K562 (cell line): ENCODE data around the gene DNAH3. TPM values are rescaled to one million over a fixed set of nuclear protein-coding genes. Genes with fewer than 3 reads are reported as not detected.

Experiments used
- ATAC-seq: fragments of 200-7000 bp; cut with Tn5 transposase; 3 replicates; pipeline ENCODE4 v1.9.1; 2020; ENCODE audit warnings: moderate library complexity
- BruUV-seq: library from RNA; stranded (reverse); fragments of 400-500 nt; replicated peaks from 2 replicates; lab custom pipeline; 2021; lab: Mats Ljungman, UMichigan
- CTCF ChIA-PET: fragments of 300-600 bp; formaldehyde crosslinking; extraction: SDS; loops from one replicate; lab custom pipeline; 2021; ENCODE audit warnings: low intra/inter-chr PET ratio; lab: Yijun Ruan, JAX
- POLR2A ChIA-PET: fragments of 300-600, 350-650 bp; sonication (Branson Sonifier 250); formaldehyde crosslinking; extraction: SDS; loops from one replicate; lab custom pipeline; 2021; ENCODE audit warnings: antibody characterized with exemption, inconsistent platforms; lab: Yijun Ruan, JAX
- DNase-seq, 4 experiments: peaks; one replicate each; pipeline versions ENCODE4 v3.0.0 to v3.0.0-alpha.2; 2011 to 2018; ENCODE audit warnings: low spot score in 3 of 4, mixed read lengths in 3 of 4; ENCODE audit errors: extremely low read depth in 1 of 4
- FAIRE-seq: peaks from 2 replicates; lab custom pipeline; 2011; peaks lifted over from hg19 to GRCh38; lab: Jason Lieb, UNC
- H2AFZ ChIP-seq: 2 replicates; pipeline ENCODE4 v1.6.0; 2011; ENCODE audit warnings: low read depth, low read length, control low read depth, inconsistent platforms
- H3K27ac ChIP-seq: fragments of 200-600 bp; 3 replicates; pipeline ENCODE4 v1.8.0; 2011; ENCODE audit warnings: low read depth, mild to moderate bottlenecking, control low read depth, inconsistent platforms, low read length, moderate library complexity, mixed read lengths; ENCODE audit errors: extremely low read depth
- H3K27me3 ChIP-seq, 2 experiments: fragments of 300-600 bp in 1 of 2; 2 replicates in 1 of 2; 3 replicates in 1 of 2; pipeline versions ENCODE4 v1.6.0 to v1.8.0; 2011; ENCODE audit warnings: inconsistent platforms in 2 of 2, low read length in 2 of 2, mild to moderate bottlenecking in 1 of 2, mixed read lengths in 1 of 2, moderate library complexity in 1 of 2; ENCODE audit not compliant: control insufficient read depth in 2 of 2, insufficient read depth in 2 of 2
- H3K36me3 ChIP-seq: fragments of 300-600 bp; 3 replicates; pipeline ENCODE4 v1.8.0; 2011; ENCODE audit warnings: mild to moderate bottlenecking, low read length, inconsistent platforms; ENCODE audit not compliant: control insufficient read depth, insufficient read depth
- H3K4me1 ChIP-seq, 2 experiments: fragments of 200-600 bp in 1 of 2; replicated peaks in 1 of 2; 2 replicates in 1 of 2; 3 replicates in 1 of 2; pipeline versions ENCODE4 v1.5.1 to v1.8.0; 2011; ENCODE audit warnings: inconsistent platforms in 2 of 2, low read length in 2 of 2, mild to moderate bottlenecking in 1 of 2, mixed read lengths in 1 of 2, moderate library complexity in 1 of 2; ENCODE audit not compliant: control insufficient read depth in 2 of 2, insufficient read depth in 2 of 2
- H3K4me2 ChIP-seq: 2 replicates; pipeline ENCODE4 v1.6.1; 2011; ENCODE audit warnings: low read length, control low read depth, inconsistent platforms, mixed read lengths; ENCODE audit not compliant: insufficient read depth
- H3K4me3 ChIP-seq: fragments of 200-600 bp; sonication (generic), shearing (Covaris generic); 2 replicates; pipeline ENCODE4 v1.5.1; 2016; ENCODE audit warnings: control low read depth, inconsistent platforms
- H3K79me2 ChIP-seq: fragments of 200-600 bp; 3 replicates; pipeline ENCODE4 v1.8.0; 2011; ENCODE audit warnings: low read length, inconsistent platforms; ENCODE audit not compliant: control insufficient read depth, insufficient read depth
- H3K9ac ChIP-seq, 2 experiments: 2 replicates each; pipeline versions ENCODE4 v1.6.0 to v1.6.1; 2011; ENCODE audit warnings: low read depth in 2 of 2, low read length in 2 of 2, control low read depth in 1 of 2, inconsistent platforms in 1 of 2, mild to moderate bottlenecking in 1 of 2, mixed read lengths in 1 of 2; ENCODE audit not compliant: insufficient read depth in 1 of 2
- H3K9me1 ChIP-seq: one replicate; pipeline ENCODE4 v1.6.0; 2011; ENCODE audit warnings: inconsistent platforms, mild to moderate bottlenecking, low read length, moderate library complexity; ENCODE audit not compliant: control insufficient read depth, insufficient read depth
- H3K9me3 ChIP-seq: replicated peaks from 2 replicates; pipeline ENCODE4 v1.5.1; 2011; ENCODE audit warnings: low read depth, low read length, inconsistent platforms; ENCODE audit not compliant: control insufficient read depth, insufficient read depth
- H4K20me1 ChIP-seq: replicated peaks from 2 replicates; pipeline ENCODE4 v1.6.1; 2011; ENCODE audit warnings: low read length, inconsistent platforms, mixed read lengths; ENCODE audit not compliant: control insufficient read depth, insufficient read depth
- BHLHE40 ChIP-seq: IDR thresholded peaks from 2 replicates; pipeline ENCODE4 v1.6.1; 2011; ENCODE audit warnings: low read length, improper control_type of control experiment
- CHD1 ChIP-seq: fragments of 200-600 bp; sonication (generic); IDR thresholded peaks from one replicate; pipeline ENCODE4 v1.6.1; 2012; ENCODE audit warnings: mild to moderate bottlenecking, moderate library complexity, low read length, inconsistent platforms
- GABPA ChIP-seq: fragments of 200-800 bp; sonication (Bioruptor generic); conservative IDR thresholded peaks from 2 replicates; pipeline ENCODE4 v1.6.1; 2016; ENCODE audit warnings: low read depth, missing genetic modification characterization, missing compliant biosample characterization
- HDGF ChIP-seq: fragments of 450-650 bp; IDR thresholded peaks from 2 replicates; pipeline ENCODE4 v1.6.1; 2016
- SIRT6 ChIP-seq: IDR thresholded peaks from one replicate; pipeline ENCODE4 v1.6.1; 2012; ENCODE audit warnings: low read depth, mild to moderate bottlenecking, control low read depth, inconsistent platforms, low read length, moderate library complexity
- WGBS: fragments of 100-300 bp; shearing (Covaris generic); methylation state at CpG from one replicate; pipeline ENCODE4 v1.1.6; 2016; ENCODE audit warnings: low coverage, mixed read lengths; ENCODE audit not compliant: insufficient coverage; ENCODE audit errors: missing lambda C conversion rate; 5-methylcytosine and 5-hydroxymethylcytosine counted together
- in situ Hi-C: fragments of 300-500 bp; cut with MboI; formaldehyde crosslinking; loops from 4 replicates; pipeline ENCODE4 v1.15.0; 2018; ENCODE audit warnings: inconsistent platforms, mixed read lengths
- intact Hi-C: fragments of 100-400 bp; cut with micrococcal nuclease; formaldehyde crosslinking; loops from 2 replicates; pipeline ENCODE4 v1.14.2; 2022
- polyA plus RNA-seq, 8 experiments: library from polyadenylated mRNA; depleted of rRNA in 4 of 8; stranded (reverse) in 5 of 8; unstranded in 3 of 8; fragments of >200 nt; fragmentation: Nextera tagmentation in 2 of 8; fragmentation: Illumina TruSeq in 1 of 8; extraction: Ambion mirVana in 2 of 8; extraction: Trizol in 1 of 8; gene quantifications; 2 replicates each; pipeline versions ENCODE4 v1.2.1 to v1.2.3, GENCODE V29; 2011 to 2014; ENCODE audit warnings: inconsistent platforms in 1 of 8, missing spikeins in 1 of 8
- total RNA-seq, 7 experiments: library from RNA; depleted of rRNA in 6 of 7; stranded (reverse); fragments of >200 nt in 6 of 7; fragmentation: Illumina TruSeq in 2 of 7; extraction: Trizol in 2 of 7; gene quantifications; 2 replicates each; pipeline versions ENCODE4 v1.2.1 to v1.2.3, GENCODE V29; 2011 to 2021; ENCODE audit warnings: low replicate concordance in 1 of 7
- TF ChIP-seq, protein P1 (sequence below), 2 experiments: fragments of 200-800 bp in 1 of 2; sonication (Bioruptor generic) in 1 of 2; sonication (generic) in 1 of 2; formaldehyde crosslinking in 1 of 2; IDR thresholded peaks in 1 of 2; conservative IDR thresholded peaks in 1 of 2; 2 replicates each; pipeline versions ENCODE4 v1.5.0 to v1.6.1; 2016 to 2020; ENCODE audit warnings: missing compliant biosample characterization in 1 of 2, missing genetic modification characterization in 1 of 2, missing genetic modification reagents in 1 of 2

Gene DNAH3
- total and polyA plus RNA-seq, 9 of the 15 experiments (the other 6 are each of a cell fraction or from before 2014, with no cell fraction given) = 0.32 to 0.84 (median 0.44) TPM

DNA sequence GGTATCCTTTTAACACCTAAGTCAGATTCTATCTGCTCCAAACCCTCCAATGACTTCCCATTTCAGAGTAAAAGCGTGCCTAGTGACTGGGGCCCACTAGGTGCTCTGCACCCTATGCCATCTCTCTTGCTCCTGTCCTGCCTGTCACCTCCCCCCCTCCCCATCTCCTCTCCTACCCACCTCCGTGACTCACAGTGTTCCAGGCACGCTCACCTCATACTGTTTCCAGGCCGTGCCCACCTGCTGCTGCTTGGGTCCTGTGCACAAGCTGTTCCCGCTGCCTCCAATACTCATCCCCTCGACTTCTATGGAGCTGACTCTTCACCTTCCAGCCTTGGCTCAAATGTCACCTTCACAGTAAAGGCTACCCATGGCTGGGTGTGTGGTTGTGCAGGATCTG is 21.7 kb downstream of the DNAH3 start (continued):
- TF ChIP-seq SIRT6 = no peak
- no peak for TF ChIP-seq GABPA (tag)
- no peak for TF ChIP-seq HDGF
- no peak for TF ChIP-seq BHLHE40

DNA sequence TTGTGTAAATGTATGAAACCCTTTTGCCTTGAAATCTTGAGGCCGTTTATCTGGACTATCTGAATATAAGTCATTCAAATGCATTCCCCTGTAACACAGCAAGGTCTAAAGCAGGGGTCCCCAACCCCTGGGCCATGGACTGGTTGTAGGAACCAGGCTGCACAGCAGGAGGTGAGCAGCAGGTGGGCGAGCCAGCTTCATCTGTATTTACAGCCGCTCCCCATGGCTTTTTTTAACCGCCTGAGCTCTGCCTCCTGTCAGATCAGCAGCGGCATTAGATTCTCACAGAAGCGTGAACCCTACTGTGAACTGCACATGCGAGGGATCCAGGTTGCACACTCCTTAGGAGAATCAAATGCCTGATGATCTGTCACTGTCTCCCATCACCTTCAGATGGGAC is 24.1 kb downstream of the DNAH3 start:
- peaks cover 4 to 10% of the 10 kb centered on the region in 2 experiments; a peak in 3 of 5 replicates for H3K27me3 ChIP-seq
- H3K36me3 ChIP-seq = no peaks in the 10 kb centered on the region
- H3K4me1 ChIP-seq = no peaks in the 10 kb centered on the region; a peak in 1 of 5 replicates
- no peaks in the 10 kb centered on the region for H3K9me1 ChIP-seq
- WGBS = 16% methylated on average over 7 of the region's 7 CpGs
- ATAC-seq (no peak), FAIRE-seq (no peak), DNase-seq (no peak)
- intact Hi-C loops (no loop called here), in situ Hi-C loops (no loop called here)
- H3K27ac ChIP-seq = no peak overlapping the region
- BruUV-seq = no TSS peak
- no peaks in the 10 kb centered on the region for H3K9me3 ChIP-seq
- H3K4me3 ChIP-seq = no peak overlapping the region
- no peak overlapping the region for H3K9ac ChIP-seq
- H3K4me2 ChIP-seq = no peak overlapping the region
- no peaks in the 10 kb centered on the region for H3K79me2 ChIP-seq
- TF ChIP-seq CHD1 = no peak
- TF ChIP-seq, protein P1, sequence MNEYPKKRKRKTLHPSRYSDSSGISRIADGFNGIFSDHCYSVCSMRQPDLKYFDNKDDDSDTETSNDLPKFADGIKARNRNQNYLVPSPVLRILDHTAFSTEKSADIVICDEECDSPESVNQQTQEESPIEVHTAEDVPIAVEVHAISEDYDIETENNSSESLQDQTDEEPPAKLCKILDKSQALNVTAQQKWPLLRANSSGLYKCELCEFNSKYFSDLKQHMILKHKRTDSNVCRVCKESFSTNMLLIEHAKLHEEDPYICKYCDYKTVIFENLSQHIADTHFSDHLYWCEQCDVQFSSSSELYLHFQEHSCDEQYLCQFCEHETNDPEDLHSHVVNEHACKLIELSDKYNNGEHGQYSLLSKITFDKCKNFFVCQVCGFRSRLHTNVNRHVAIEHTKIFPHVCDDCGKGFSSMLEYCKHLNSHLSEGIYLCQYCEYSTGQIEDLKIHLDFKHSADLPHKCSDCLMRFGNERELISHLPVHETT (CRISPR knock-in tag; conservative IDR thresholded peaks at IDR 0.05 in 1 of 2, IDR thresholded peaks at IDR 0.05 in 1 of 2) = no peak
- no peaks in the 10 kb centered on the region for H4K20me1 ChIP-seq
- ChIA-PET CTCF (no interaction called here), POLR2A (no interaction called here)
- H2AFZ ChIP-seq = no peak overlapping the region
